ENCODE results near the gene FPGS.
"Not testable (repeated sequence)": the region's sequence is repeated elsewhere in the genome, so short reads cannot be mapped to it uniquely, and the experiment has no call there.

FPGS gene

GRCh38 chr9:127802576-127803443 lies at the start of gene FPGS:
Gene FPGS, plus strand, starts transcription at chr9:127802882. Its CDS starts 43 bp downstream, at chr9:127802925.
- peak; percentile 83 for DNase-seq (ENCODE audit: low spot score)

DNA sequence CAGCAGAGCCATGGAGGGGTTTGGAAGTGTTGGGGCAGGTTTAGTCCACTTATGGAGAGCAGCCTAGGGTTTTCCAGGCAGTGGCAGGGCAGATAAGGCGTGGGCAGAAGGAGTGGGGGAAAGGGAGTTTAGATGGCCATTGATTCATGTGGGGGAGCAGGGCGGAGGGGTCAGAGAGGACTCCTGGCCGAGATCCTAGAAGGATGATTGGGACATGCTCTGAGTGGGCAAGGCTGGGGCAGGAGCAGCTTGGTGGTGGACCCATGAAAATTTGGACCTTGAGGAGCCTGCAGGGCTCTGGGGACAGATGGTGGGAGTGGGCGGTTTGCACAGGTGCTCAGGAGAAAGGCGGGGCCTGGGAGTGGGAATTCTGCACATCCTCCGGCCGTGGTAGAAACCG lies 49.5 kb upstream of the FPGS start:
- no peak for DNase-seq (ENCODE audit: low spot score)

DNA sequence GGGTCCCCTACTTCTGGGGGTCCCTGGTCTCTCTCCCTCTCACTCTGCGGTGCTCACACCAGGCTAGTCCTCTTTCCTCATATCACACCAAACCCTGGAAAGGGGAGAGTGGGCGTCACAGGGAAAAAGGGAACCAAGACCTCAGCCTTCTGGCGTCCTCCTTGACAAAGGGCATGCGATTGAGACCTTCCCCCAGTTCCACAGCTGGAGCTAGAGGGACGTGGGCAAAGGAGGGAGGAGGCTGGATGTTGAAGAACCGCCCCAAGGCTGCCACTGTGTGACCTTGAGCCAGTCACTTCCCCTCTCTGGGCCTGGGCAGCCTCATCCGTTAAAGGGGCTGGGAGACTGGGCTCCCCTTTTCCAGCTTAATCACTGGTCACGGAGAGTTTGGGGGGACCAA lies 49.1 kb upstream of the FPGS start:
- no peak for DNase-seq (ENCODE audit: low spot score)

- no peak for DNase-seq (ENCODE audit: low spot score)
Observed at GRCh38 chr9:127754099-127755060, 48.3 kb upstream of the FPGS start.

- no peak for DNase-seq (ENCODE audit: low spot score)
Observed at GRCh38 chr9:127755061-127756060, 47.3 kb upstream of the FPGS start.

- DNase-seq (ENCODE audit: low spot score) = no peak
Observed at GRCh38 chr9:127756233-127756632, 46.4 kb upstream of the FPGS start.

GRCh38 chr9:127756776-127757175 lies 45.9 kb upstream of the FPGS start:
- not testable (repeated sequence) for DNase-seq (ENCODE audit: low spot score)

GRCh38 chr9:127758843-127759242 lies 43.8 kb upstream of the FPGS start:
- no peak for DNase-seq (ENCODE audit: low spot score)

DNA sequence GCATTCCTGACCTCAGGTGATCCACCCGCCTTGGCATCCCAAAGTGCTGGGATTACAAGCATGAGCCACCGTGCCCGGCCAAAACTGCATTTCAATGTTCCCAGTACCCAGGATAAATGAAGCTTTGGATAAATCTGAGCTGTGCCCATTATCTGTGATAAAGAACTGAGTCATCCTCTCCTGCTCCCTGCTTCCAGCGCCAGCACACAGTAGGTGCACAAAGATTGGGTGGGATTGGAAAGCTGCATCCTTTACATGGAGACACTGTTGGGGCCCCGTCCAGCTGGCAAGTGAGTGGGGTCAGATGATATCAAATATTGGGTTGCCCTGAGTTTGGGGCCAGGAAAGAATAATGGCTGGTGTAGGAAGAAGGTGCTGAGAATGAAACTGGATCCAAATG lies 41.6 kb upstream of the FPGS start:
- no peak for DNase-seq (ENCODE audit: low spot score)

DNA sequence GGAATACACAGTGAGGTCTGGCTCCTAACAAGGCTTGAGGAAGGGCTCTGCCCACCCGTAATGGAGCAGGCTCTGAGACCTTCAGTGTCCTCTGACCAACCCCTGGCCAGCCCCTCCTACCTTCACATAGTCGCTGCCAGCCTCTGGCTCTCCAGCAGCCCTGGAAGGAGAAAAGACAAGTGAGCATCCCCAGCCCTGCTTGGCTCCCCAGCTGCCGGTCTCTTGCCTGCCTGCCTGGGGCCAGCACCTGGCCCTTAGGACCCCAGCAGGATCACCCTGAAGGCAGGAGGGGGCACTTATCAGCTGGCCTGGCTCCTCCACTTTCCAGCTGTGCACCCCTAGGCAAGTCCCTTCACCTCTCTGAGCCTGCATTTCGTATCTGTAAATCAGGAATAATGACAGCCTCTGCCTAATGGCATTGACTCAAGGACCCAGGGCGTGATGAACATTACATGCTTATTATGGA lies 41.2 kb upstream of the FPGS start:
- no peak for DNase-seq (ENCODE audit: low spot score)

GRCh38 chr9:127762111-127762676 lies 40.5 kb upstream of the FPGS start:
- no peak for DNase-seq (ENCODE audit: low spot score)

DNA sequence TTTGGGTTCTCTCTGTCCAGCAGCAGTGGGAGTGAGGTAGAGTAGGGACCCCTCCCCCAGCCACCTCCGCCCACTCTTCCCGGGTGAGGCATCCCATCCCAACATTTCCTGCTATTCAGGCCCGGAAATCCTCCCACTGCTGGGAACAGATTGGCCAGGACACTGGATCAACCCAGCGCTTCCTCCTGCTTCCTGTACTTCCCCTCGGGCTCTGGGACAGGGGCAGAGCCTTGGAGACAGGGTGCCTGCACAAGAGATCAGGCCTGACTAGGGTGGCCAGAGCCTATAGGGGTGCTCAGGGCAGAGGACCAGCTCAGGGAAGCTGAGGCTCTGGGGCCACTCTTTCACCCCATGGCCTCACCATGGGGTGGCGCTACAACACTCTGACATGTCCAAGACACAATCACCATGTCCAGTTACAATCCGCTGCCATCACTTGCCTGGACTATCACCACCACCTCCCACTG lies 38.7 kb upstream of the FPGS start:
- no peak for DNase-seq (ENCODE audit: low spot score)

GRCh38 chr9:127765418-127765817 lies 37.3 kb upstream of the FPGS start:
- no peak for DNase-seq (ENCODE audit: low spot score)

DNA sequence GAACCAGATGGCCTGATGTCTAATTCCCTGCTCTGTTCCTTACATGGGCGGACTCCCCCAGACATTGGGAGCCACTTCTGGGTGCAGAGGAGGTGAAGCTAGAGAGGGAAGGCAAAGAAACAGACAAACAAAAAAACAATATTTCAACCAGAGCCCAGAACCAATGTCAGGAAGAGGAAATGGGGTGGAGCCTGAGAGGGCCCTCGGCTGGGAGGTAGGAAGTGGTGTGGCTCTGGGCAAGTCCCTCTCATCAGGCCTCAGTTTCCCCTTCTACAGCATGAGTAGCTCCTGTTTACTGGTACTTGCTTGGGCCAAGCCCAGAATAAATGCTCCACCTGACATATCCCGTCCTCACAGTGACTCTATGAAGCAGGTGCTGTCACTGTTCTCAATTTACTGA lies 35.3 kb upstream of the FPGS start:
- DNase-seq (ENCODE audit: low spot score) = no peak

- DNase-seq (ENCODE audit: low spot score) = no peak
Observed at GRCh38 chr9:127767909-127768331, 34.8 kb upstream of the FPGS start.

DNA sequence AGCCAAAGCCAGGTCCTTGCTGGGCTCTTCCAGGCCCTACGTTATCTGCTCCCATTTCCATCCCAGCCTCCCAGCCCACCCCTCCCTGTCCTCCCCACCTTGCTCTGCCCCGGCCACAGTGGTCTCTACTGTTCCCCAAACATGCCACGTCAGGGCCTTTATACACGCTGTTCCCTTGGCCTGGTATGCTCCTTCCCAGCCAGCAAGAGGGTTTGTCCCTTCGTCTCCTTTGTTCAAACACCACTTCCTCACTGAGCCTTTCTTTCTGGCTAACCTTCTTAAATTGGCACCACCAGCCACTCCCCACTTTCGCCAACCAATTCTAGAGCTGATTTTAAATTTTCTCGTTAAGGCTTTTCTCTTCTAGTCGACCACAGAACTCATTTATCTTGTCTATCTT lies 34.0 kb upstream of the FPGS start:
- no peak for DNase-seq (ENCODE audit: low spot score)

GRCh38 chr9:127769101-127769500 lies 33.6 kb upstream of the FPGS start:
- no peak for DNase-seq (ENCODE audit: low spot score)

DNA sequence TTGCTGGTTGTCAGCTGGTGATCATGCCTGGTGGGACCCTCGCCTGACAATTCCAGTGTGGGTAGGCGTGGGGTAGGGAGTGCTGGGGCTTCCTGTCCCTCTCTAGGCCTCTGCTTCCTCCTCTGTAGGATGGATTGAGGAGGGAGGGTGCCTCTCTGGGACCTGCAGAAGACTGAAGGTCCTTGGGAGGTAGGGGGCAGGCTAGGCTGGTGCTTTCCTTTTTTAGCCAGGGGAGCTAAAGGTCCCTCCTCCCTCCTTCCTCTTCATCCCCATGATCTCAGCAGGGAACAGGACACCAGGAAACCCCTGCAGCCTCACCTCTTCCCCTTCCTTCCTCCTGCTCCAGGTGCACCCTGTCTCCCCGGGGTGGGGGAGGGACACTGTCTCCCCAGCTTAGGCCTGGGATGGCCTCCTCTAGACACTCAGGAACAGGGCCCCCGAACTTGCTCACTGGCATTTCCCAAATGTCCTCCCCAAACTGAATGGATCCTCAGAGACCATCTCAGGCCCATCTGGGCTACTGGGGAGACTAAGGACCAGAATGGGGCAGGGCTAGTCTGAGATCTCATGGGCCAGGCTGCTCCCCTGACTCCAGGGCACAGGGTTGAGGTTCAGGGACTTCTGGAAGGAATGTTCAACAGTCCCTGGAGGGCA lies 32.6 kb upstream of the FPGS start:
- no peak for DNase-seq (ENCODE audit: low spot score)

DNA sequence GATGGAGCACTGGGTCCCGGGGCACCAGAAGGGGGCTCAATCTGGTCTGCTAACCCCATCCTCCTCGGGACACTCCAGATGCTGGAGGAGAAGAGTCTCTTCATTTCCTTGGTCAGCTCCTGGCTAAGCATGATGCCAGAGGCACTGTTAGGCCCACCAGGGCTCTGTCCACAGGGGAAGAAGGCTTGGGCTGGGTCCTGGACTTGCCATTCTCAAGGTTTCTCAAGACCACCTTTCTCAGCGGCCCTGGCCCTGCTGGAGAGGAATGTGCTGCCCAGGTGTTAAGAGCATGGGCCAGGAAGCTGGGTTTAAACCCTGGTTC lies 32.1 kb upstream of the FPGS start:
- no peak for DNase-seq (ENCODE audit: low spot score)

DNA sequence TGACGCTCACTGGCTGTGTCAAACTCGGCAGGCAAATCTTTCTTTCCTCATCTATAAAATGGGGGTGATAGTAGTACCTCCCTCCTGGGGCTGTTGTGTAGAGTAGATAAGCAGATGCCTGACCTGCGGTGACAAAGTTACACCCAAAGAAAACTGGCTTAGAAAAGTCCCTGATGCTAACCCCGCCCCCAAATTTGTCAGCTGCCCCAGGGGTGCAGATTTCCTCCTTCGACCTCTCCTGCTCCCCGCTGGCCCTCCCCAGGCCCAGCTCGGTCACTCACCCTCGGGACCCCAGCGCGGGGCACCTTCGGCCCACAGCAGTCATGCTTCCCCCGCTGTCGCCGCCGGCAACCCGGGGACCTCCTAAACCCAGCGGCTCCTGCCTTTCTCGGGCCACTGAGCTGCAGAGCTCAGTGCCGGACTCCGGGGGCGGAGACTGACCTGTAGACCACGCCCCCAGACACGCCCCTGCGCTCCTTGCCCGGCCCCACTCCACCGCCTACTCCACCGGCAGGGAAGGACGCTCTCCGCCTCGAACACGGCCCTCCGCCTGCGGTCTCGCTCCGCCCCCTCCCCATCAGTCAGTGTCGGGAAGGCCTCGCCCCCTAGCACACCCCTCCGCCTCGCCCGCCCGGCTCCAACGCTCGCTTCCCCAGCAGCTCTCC lies 31.6 kb upstream of the FPGS start:
- peak; percentile 85 for DNase-seq (ENCODE audit: low spot score)

All from globus pallidus (tissue), 1 donor.